HCT116 (cell line): ENCODE results near the gene HOMER3. TPM values are rescaled to one million over a fixed set of nuclear protein-coding genes. Genes with fewer than 3 reads are reported as not detected.

Experiments used
- ATAC-seq: fragments of 200-7000 bp; cut with Tn5 transposase; 2 replicates; pipeline ENCODE4 v1.9.1; 2020; ENCODE audit warnings: mild to moderate bottlenecking, moderate library complexity
- BruUV-seq: library from RNA; stranded (reverse); fragments of 400-500 nt; replicated peaks from 2 replicates; lab custom pipeline; 2021; lab: Mats Ljungman, UMichigan
- CTCF ChIA-PET: fragments of 300-600 bp; sonication (Branson Sonifier 250); formaldehyde crosslinking; loops from one replicate; lab custom pipeline; 2021; ENCODE audit warnings: antibody characterized with exemption; lab: Charles Lee
- POLR2A ChIA-PET: fragments of 300-600, 350-600 bp; sonication (Branson Sonifier 250); formaldehyde crosslinking; loops from one replicate; lab custom pipeline; 2021; ENCODE audit warnings: antibody characterized with exemption; lab: Charles Lee
- RAD21 ChIA-PET, 2 experiments: fragments of 300-600 bp; sonication (Branson Sonifier 250); formaldehyde crosslinking; loops; one replicate each; lab custom pipeline; 2023; ENCODE audit warnings: low total read pairs in 2 of 2; ENCODE audit not compliant: uncharacterized antibody in 2 of 2, unreplicated experiment in 2 of 2, low non-redundant PET in 1 of 2; lab: Charles Lee
- DNase-seq: peaks from one replicate; pipeline ENCODE4 v3.0.0-alpha.2; 2010; ENCODE audit warnings: low read depth, low spot score
- H2AFZ ChIP-seq: fragments of 200-600 bp; shearing (Covaris generic), sonication (generic); 2 replicates; pipeline ENCODE4 v1.6.1; 2017; ENCODE audit warnings: low read depth, mixed run types, mixed read lengths, antibody characterized with exemption, low read length; ENCODE audit not compliant: poor library complexity, severe bottlenecking
- H3K27ac ChIP-seq: 2 replicates; pipeline ENCODE4 v1.5.1; 2012; ENCODE audit warnings: low read depth, low read length
- H3K27me3 ChIP-seq: fragments of 200-600 bp; sonication (generic); 2 replicates; pipeline ENCODE4 v1.6.1; 2016; ENCODE audit warnings: mixed run types, low read length, mixed read lengths; ENCODE audit not compliant: insufficient read depth
- H3K36me3 ChIP-seq, 2 experiments: fragments of 200-500 bp in 1 of 2; fragments of 200-600 bp in 1 of 2; sonication (Bioruptor generic) in 1 of 2; sonication (generic) in 1 of 2; 2 replicates each; pipeline versions ENCODE4 v1.5.1 to v1.6.1; 2014 to 2016; ENCODE audit warnings: low read length in 2 of 2, inconsistent platforms in 1 of 2, mixed read lengths in 1 of 2, mixed run types in 1 of 2; ENCODE audit not compliant: insufficient read depth in 2 of 2, control insufficient read depth in 1 of 2
- H3K4me1 ChIP-seq, 2 experiments: fragments of 200-600 bp in 1 of 2; sonication (generic) in 1 of 2; 2 replicates each; pipeline versions ENCODE4 v1.5.1 to v1.6.1; 2012 to 2017; ENCODE audit warnings: low read length in 2 of 2, inconsistent platforms in 1 of 2, mild to moderate bottlenecking in 1 of 2, mixed read lengths in 1 of 2, mixed run types in 1 of 2, moderate library complexity in 1 of 2; ENCODE audit not compliant: insufficient read depth in 2 of 2, control insufficient read depth in 1 of 2
- H3K4me2 ChIP-seq: fragments of 200-600 bp; sonication (generic); 2 replicates; pipeline ENCODE4 v1.6.1; 2017; ENCODE audit warnings: mixed run types, low read length, mixed read lengths
- H3K4me3 ChIP-seq, 2 experiments: fragments of 200-600 bp in 1 of 2; sonication (generic) in 1 of 2; replicated peaks in 1 of 2; 2 replicates each; pipeline ENCODE4 v1.5.1; 2011 to 2016; ENCODE audit warnings: low read length in 2 of 2, control low read depth in 1 of 2, low read depth in 1 of 2, mild to moderate bottlenecking in 1 of 2, mixed read lengths in 1 of 2, mixed run types in 1 of 2
- H3K79me2 ChIP-seq: fragments of 200-600 bp; sonication (generic); 2 replicates; pipeline ENCODE4 v1.6.1; 2017; ENCODE audit warnings: mild to moderate bottlenecking, mixed run types, low read length, moderate library complexity, mixed read lengths; ENCODE audit not compliant: insufficient read depth
- H3K9ac ChIP-seq: fragments of 200-600 bp; sonication (generic); 2 replicates; pipeline ENCODE4 v1.6.1; 2016; ENCODE audit warnings: low read length, mixed read lengths
- H3K9me2 ChIP-seq: fragments of 200-600 bp; sonication (generic), shearing (Covaris generic); 2 replicates; pipeline ENCODE4 v1.6.1; 2017; ENCODE audit warnings: mixed run types, mild to moderate bottlenecking, moderate library complexity; ENCODE audit not compliant: insufficient read depth
- H3K9me3 ChIP-seq, 2 experiments: fragments of 200-500 bp in 1 of 2; fragments of 200-600 bp in 1 of 2; sonication (Bioruptor generic) in 1 of 2; sonication (generic) in 1 of 2; 2 replicates each; pipeline ENCODE4 v1.6.1; 2014 to 2017; ENCODE audit warnings: low read length in 2 of 2, mixed read lengths in 2 of 2, inconsistent platforms in 1 of 2, low read depth in 1 of 2, mild to moderate bottlenecking in 1 of 2, mixed run types in 1 of 2, moderate library complexity in 1 of 2; ENCODE audit not compliant: control insufficient read depth in 1 of 2, insufficient read depth in 1 of 2
- H4K20me1 ChIP-seq: fragments of 200-600 bp; sonication (generic), shearing (Covaris generic); 2 replicates; pipeline ENCODE4 v1.6.1; 2017; ENCODE audit warnings: mixed run types, mild to moderate bottlenecking, moderate library complexity; ENCODE audit not compliant: insufficient read depth
- ATF3 ChIP-seq: IDR thresholded peaks from 2 replicates; pipeline ENCODE4 v1.6.1; 2012
- CEBPB ChIP-seq: IDR thresholded peaks from 2 replicates; pipeline ENCODE4 v1.6.1; 2012; ENCODE audit warnings: low read depth
- CTCF ChIP-seq, 3 experiments: fragments of 200-600 bp in 1 of 3; sonication (generic) in 1 of 3; IDR thresholded peaks in 2 of 3; conservative IDR thresholded peaks in 1 of 3; 2 replicates each; pipeline ENCODE4 v1.5.1; 2012 to 2017; ENCODE audit warnings: low read depth in 2 of 3, low read length in 2 of 3, antibody characterized with exemption in 1 of 3, borderline replicate concordance in 1 of 3, control low read depth in 1 of 3, mild to moderate bottlenecking in 1 of 3, mixed read lengths in 1 of 3, mixed run types in 1 of 3, moderate library complexity in 1 of 3; ENCODE audit not compliant: insufficient read depth in 1 of 3
- EGR1 ChIP-seq: IDR thresholded peaks from 2 replicates; pipeline ENCODE4 v1.6.1; 2012; ENCODE audit warnings: low read depth
- EZH2 ChIP-seq: fragments of 200-600 bp; sonication (generic); IDR thresholded peaks from 2 replicates; pipeline ENCODE4 v1.6.1; 2017; ENCODE audit warnings: antibody characterized with exemption, mixed run types
- EZH2phosphoT487 ChIP-seq: fragments of 200-600 bp; IDR thresholded peaks from 2 replicates; pipeline ENCODE4 v1.6.1; 2018; ENCODE audit warnings: antibody characterized with exemption, borderline replicate concordance
- FOSL1 ChIP-seq: IDR thresholded peaks from 2 replicates; pipeline ENCODE4 v1.6.1; 2012; ENCODE audit warnings: low read depth
- JUND ChIP-seq: IDR thresholded peaks from 2 replicates; pipeline ENCODE4 v1.6.1; 2012
- MAX ChIP-seq: IDR thresholded peaks from 2 replicates; pipeline ENCODE4 v1.6.1; 2012
- POLR2A ChIP-seq: IDR thresholded peaks from 2 replicates; pipeline ENCODE4 v1.7.0; 2011; ENCODE audit warnings: borderline replicate concordance; ENCODE audit not compliant: insufficient read depth, insufficient read length; ENCODE audit errors: extremely low read depth
- POLR2AphosphoS5 ChIP-seq: IDR thresholded peaks from 2 replicates; pipeline ENCODE4 v1.6.1; 2011; ENCODE audit warnings: mild to moderate bottlenecking, low read depth, low read length, moderate library complexity
- RAD21 ChIP-seq: IDR thresholded peaks from 2 replicates; pipeline ENCODE4 v1.6.1; 2012; ENCODE audit warnings: low read depth, mild to moderate bottlenecking
- REST ChIP-seq: IDR thresholded peaks from 2 replicates; pipeline ENCODE4 v1.6.1; 2012; ENCODE audit warnings: low read depth
- SIN3A ChIP-seq: IDR thresholded peaks from 2 replicates; pipeline ENCODE4 v1.6.1; 2012; ENCODE audit warnings: low read depth
- SP1 ChIP-seq: IDR thresholded peaks from 2 replicates; pipeline ENCODE4 v1.6.1; 2012; ENCODE audit warnings: low read depth
- SRF ChIP-seq: IDR thresholded peaks from 2 replicates; pipeline ENCODE4 v1.6.1; 2012; ENCODE audit warnings: low read depth
- YY1 ChIP-seq: IDR thresholded peaks from 2 replicates; pipeline ENCODE4 v1.6.1; 2011; ENCODE audit warnings: low read length, low read depth, moderate library complexity, mild to moderate bottlenecking; ENCODE audit not compliant: insufficient replicate concordance; ENCODE audit errors: extremely low read depth
- ZBTB33 ChIP-seq: IDR thresholded peaks from 2 replicates; pipeline ENCODE4 v1.6.1; 2011; ENCODE audit warnings: mild to moderate bottlenecking, low read length, moderate library complexity; ENCODE audit not compliant: insufficient replicate concordance; ENCODE audit errors: extremely low read depth
- ZFX ChIP-seq: fragments of 450-650 bp; IDR thresholded peaks from 2 replicates; pipeline ENCODE4 v1.6.1; 2017
- ZNF274 ChIP-seq: fragments of 200-500 bp; sonication (Bioruptor generic); IDR thresholded peaks from 2 replicates; pipeline ENCODE4 v1.6.1; 2014; ENCODE audit warnings: mild to moderate bottlenecking, low read depth, low read length, inconsistent platforms
- intact Hi-C: fragments of 100-400 bp; cut with micrococcal nuclease; formaldehyde crosslinking; loops from 2 replicates; pipeline ENCODE4 v1.10.0; 2022
- total RNA-seq: library from RNA; stranded (reverse); gene quantifications from one replicate; pipeline ENCODE4 v1.2.1, GENCODE V29; 2021; ENCODE audit not compliant: unreplicated experiment

The HOMER3 gene
- total RNA-seq, 1 experiment from 2014 or later = 45.2 TPM

- Histone ChIP-seq H3K9me3 (no peaks in the 10 kb centered on the region), H3K79me2 (no peaks in the 10 kb centered on the region), H3K4me1 (peaks cover 0 to 1% of the 10 kb centered on the region in 2 experiments; a peak in 1 of 4 replicates), H3K4me3 (no peak overlapping the region), H3K9me2 (no peaks in the 10 kb centered on the region), H3K27ac (no peak overlapping the region)
- intact Hi-C loops = no loop called here
- no peak for DNase-seq
- TF ChIP-seq MAX (no peak), FOSL1 (no peak), SRF (no peak), YY1 (no peak), CEBPB (no peak), SIN3A (no peak), REST (no peak), EGR1 (no peak), ATF3 (no peak), ZFX (no peak), CTCF (IDR thresholded peaks at IDR 0.05 in 2 of 3, conservative IDR thresholded peaks at IDR 0.05 in 1 of 3; ENCODE audit: borderline replicate concordance in 1 of 3, insufficient read depth in 1 of 3, low read depth in 2 of 3, low read length in 2 of 3) (no peak), SP1 (no peak), JUND (no peak), ZBTB33 (no peak), ZNF274 (no peak), EZH2 (no peak), POLR2A (no peak), EZH2phosphoT487 (no peak), RAD21 (no peak), POLR2AphosphoS5 (no peak)
- TF ChIP-seq, all 23 proteins: peak for 0
- H3K9ac ChIP-seq = no peak overlapping the region
- H3K36me3 ChIP-seq = peaks cover 0 to 9% of the 10 kb centered on the region in 2 experiments; a peak in 3 of 4 replicates
- H4K20me1 ChIP-seq = no peaks in the 10 kb centered on the region
- no peak overlapping the region for H2AFZ ChIP-seq
- no peak for ATAC-seq
- H3K4me2 ChIP-seq = no peak overlapping the region
- ChIA-PET RAD21 (no interaction called here), POLR2A (no interaction called here), CTCF (no interaction called here)
- BruUV-seq = no TSS peak
- no peaks in the 10 kb centered on the region for H3K27me3 ChIP-seq
These were observed 41.1 kb downstream of the HOMER3 start for GRCh38 chr19:18899624-18900560.
